H1 (cell line): ENCODE results near the gene MCM3AP. TPM values are rescaled to one million over a fixed set of nuclear protein-coding genes. Genes with fewer than 3 reads are reported as not detected.

Experiments used
- ASH2L ChIP-seq: fragments of 200-600, 300-600 bp; sonication (generic); IDR thresholded peaks from one replicate; pipeline ENCODE4 v1.7.1; 2017; ENCODE audit warnings: low read length
- EZH2 ChIP-seq: fragments of 200-600 bp; sonication (generic); IDR thresholded peaks from 2 replicates; pipeline ENCODE4 v1.7.1; 2012; ENCODE audit warnings: low read depth, mild to moderate bottlenecking, moderate library complexity, low read length, inconsistent platforms; ENCODE audit not compliant: severe bottlenecking
- FOSL1 ChIP-seq: IDR thresholded peaks from 2 replicates; pipeline ENCODE4 v1.6.1; 2011; ENCODE audit warnings: mild to moderate bottlenecking, low read depth, low read length, moderate library complexity; ENCODE audit not compliant: insufficient read depth
- GTF2F1 ChIP-seq: IDR thresholded peaks from 2 replicates; pipeline ENCODE4 v1.6.1; 2012; ENCODE audit warnings: low read depth, low read length, improper control_type of control experiment, borderline replicate concordance
- TEAD4 ChIP-seq: IDR thresholded peaks from 2 replicates; pipeline ENCODE4 v1.6.1; 2012; ENCODE audit warnings: low read depth, low read length, inconsistent platforms, mixed read lengths
- polyA plus RNA-seq, 7 experiments: library from polyadenylated mRNA; depleted of rRNA in 3 of 7; stranded (reverse) in 5 of 7; unstranded in 2 of 7; fragments of >200 nt in 5 of 7; fragments of 200-250 nt in 2 of 7; gene quantifications; 1 replicate in 5 of 7; 2 replicates in 1 of 7; 4 replicates in 1 of 7; pipeline versions ENCODE4 v1.2.1 to v1.2.3, GENCODE V29; 2011 to 2013; ENCODE audit warnings: missing spikeins in 2 of 7, mixed read lengths in 2 of 7
- total RNA-seq: library from RNA; stranded (reverse); fragmentation: NEBNext Ultra II Directional; extraction: Animal tissue kit (Norgen Biotek cat#: 25700); gene quantifications from 2 replicates; pipeline ENCODE4 v1.2.1, GENCODE V29; 2021
- TF ChIP-seq, protein P1 (sequence below): fragments of 300-600 bp; sonication (generic); IDR thresholded peaks from 2 replicates; pipeline ENCODE4 v1.7.1; 2012; ENCODE audit warnings: low read length, moderate library complexity, mild to moderate bottlenecking, inconsistent platforms; ENCODE audit not compliant: insufficient replicate concordance

MCM3AP gene
- total and polyA plus RNA-seq, 2 of the 8 experiments (the other 6 are each of a cell fraction or from before 2014, with no cell fraction given), result 37.2 to 119 TPM

DNA sequence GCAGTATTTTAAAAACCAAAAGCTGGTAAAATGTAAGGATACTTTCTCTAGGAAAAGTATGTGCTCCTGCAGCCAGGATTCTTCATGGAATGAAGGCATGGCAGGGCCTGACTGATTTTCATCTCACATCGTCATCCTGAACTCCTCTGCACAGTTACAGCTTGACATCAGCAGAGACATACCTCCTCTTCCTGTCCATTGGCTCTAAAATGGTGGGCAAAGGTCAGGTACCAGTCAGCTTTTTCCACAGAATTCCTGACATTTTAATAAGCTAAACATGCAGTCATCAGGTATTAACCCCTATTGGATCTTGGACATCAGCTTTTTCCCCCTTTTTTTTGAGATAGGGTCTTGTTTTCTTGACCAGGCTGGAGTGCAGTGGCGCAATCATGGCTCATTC is 44.4 kb upstream of the MCM3AP start (continued):
- TF ChIP-seq, protein P1, sequence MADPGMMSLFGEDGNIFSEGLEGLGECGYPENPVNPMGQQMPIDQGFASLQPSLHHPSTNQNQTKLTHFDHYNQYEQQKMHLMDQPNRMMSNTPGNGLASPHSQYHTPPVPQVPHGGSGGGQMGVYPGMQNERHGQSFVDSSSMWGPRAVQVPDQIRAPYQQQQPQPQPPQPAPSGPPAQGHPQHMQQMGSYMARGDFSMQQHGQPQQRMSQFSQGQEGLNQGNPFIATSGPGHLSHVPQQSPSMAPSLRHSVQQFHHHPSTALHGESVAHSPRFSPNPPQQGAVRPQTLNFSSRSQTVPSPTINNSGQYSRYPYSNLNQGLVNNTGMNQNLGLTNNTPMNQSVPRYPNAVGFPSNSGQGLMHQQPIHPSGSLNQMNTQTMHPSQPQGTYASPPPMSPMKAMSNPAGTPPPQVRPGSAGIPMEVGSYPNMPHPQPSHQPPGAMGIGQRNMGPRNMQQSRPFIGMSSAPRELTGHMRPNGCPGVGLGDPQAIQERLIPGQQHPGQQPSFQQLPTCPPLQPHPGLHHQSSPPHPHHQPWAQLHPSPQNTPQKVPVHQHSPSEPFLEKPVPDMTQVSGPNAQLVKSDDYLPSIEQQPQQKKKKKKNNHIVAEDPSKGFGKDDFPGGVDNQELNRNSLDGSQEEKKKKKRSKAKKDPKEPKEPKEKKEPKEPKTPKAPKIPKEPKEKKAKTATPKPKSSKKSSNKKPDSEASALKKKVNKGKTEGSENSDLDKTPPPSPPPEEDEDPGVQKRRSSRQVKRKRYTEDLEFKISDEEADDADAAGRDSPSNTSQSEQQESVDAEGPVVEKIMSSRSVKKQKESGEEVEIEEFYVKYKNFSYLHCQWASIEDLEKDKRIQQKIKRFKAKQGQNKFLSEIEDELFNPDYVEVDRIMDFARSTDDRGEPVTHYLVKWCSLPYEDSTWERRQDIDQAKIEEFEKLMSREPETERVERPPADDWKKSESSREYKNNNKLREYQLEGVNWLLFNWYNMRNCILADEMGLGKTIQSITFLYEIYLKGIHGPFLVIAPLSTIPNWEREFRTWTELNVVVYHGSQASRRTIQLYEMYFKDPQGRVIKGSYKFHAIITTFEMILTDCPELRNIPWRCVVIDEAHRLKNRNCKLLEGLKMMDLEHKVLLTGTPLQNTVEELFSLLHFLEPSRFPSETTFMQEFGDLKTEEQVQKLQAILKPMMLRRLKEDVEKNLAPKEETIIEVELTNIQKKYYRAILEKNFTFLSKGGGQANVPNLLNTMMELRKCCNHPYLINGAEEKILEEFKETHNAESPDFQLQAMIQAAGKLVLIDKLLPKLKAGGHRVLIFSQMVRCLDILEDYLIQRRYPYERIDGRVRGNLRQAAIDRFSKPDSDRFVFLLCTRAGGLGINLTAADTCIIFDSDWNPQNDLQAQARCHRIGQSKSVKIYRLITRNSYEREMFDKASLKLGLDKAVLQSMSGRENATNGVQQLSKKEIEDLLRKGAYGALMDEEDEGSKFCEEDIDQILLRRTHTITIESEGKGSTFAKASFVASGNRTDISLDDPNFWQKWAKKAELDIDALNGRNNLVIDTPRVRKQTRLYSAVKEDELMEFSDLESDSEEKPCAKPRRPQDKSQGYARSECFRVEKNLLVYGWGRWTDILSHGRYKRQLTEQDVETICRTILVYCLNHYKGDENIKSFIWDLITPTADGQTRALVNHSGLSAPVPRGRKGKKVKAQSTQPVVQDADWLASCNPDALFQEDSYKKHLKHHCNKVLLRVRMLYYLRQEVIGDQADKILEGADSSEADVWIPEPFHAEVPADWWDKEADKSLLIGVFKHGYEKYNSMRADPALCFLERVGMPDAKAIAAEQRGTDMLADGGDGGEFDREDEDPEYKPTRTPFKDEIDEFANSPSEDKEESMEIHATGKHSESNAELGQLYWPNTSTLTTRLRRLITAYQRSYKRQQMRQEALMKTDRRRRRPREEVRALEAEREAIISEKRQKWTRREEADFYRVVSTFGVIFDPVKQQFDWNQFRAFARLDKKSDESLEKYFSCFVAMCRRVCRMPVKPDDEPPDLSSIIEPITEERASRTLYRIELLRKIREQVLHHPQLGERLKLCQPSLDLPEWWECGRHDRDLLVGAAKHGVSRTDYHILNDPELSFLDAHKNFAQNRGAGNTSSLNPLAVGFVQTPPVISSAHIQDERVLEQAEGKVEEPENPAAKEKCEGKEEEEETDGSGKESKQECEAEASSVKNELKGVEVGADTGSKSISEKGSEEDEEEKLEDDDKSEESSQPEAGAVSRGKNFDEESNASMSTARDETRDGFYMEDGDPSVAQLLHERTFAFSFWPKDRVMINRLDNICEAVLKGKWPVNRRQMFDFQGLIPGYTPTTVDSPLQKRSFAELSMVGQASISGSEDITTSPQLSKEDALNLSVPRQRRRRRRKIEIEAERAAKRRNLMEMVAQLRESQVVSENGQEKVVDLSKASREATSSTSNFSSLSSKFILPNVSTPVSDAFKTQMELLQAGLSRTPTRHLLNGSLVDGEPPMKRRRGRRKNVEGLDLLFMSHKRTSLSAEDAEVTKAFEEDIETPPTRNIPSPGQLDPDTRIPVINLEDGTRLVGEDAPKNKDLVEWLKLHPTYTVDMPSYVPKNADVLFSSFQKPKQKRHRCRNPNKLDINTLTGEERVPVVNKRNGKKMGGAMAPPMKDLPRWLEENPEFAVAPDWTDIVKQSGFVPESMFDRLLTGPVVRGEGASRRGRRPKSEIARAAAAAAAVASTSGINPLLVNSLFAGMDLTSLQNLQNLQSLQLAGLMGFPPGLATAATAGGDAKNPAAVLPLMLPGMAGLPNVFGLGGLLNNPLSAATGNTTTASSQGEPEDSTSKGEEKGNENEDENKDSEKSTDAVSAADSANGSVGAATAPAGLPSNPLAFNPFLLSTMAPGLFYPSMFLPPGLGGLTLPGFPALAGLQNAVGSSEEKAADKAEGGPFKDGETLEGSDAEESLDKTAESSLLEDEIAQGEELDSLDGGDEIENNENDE, result no peak
- TF ChIP-seq TEAD4, result no peak
- TF ChIP-seq ASH2L, result no peak
- TF ChIP-seq FOSL1, result no peak
- TF ChIP-seq GTF2F1, result no peak
- TF ChIP-seq EZH2, result no peak
